Measurements from ENCODE around the gene ZNF433.

DNA sequence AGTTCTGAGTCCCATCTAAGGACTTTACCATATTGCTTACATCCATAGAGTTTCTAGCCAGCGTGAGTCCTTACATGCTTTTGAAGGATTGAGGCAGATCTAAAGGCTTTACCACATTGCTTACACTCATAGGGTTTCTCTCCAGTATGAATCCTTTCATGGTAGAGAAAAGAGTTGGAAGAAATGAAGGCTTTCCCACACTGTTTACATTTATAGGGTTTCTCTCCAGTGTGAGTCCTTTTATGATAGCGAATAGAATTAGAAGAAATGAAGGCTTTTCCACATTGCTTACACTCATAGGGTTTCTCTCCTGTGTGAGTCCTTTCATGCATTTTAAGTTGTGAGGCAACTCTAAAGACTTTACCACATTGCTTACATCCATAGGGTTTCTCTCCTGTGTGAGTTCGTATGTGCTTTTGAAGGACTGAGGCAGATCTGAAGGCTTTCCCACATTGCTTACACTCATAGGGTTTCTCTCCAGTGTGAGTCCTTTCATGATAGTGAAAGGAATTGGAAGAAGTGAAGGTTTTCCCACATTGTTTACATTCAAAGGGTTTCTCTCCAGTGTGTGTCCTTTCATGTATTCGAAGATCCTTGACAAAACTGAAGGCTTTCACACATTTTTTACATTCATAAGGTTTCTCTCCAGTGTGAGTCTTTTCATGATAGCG lies 8.4 kb upstream of the ZNF433 start:
- TF ChIP-seq POLR2A (IDR thresholded peaks at IDR 0.05; ENCODE audit: low read depth): no peak
- TF ChIP-seq EP300 (IDR thresholded peaks at IDR 0.05): no peak
- TF ChIP-seq, protein P1, sequence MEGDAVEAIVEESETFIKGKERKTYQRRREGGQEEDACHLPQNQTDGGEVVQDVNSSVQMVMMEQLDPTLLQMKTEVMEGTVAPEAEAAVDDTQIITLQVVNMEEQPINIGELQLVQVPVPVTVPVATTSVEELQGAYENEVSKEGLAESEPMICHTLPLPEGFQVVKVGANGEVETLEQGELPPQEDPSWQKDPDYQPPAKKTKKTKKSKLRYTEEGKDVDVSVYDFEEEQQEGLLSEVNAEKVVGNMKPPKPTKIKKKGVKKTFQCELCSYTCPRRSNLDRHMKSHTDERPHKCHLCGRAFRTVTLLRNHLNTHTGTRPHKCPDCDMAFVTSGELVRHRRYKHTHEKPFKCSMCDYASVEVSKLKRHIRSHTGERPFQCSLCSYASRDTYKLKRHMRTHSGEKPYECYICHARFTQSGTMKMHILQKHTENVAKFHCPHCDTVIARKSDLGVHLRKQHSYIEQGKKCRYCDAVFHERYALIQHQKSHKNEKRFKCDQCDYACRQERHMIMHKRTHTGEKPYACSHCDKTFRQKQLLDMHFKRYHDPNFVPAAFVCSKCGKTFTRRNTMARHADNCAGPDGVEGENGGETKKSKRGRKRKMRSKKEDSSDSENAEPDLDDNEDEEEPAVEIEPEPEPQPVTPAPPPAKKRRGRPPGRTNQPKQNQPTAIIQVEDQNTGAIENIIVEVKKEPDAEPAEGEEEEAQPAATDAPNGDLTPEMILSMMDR (IDR thresholded peaks at IDR 0.05): no peak
- no peak for TF ChIP-seq POLR2AphosphoS5 (IDR thresholded peaks at IDR 0.05)
